Hematopoietic multipotent progenitor cell treated with erythropoietin and hydrocortisone succinate and interleukin-3 and kit ligand, for 8 days (in vitro differentiated cells): Measurements from ENCODE around the gene PCDHGB6.
"Not testable (repeated sequence)": the region's sequence is repeated elsewhere in the genome, so short reads cannot be mapped to it uniquely, and the experiment has no call there.

Experiments
- DNase-seq: peaks from one replicate; pipeline ENCODE4 v3.0.0-alpha.2; 2015

Gene PCDHGB6

GRCh38 chr5:141419074-141419880 is 11.5 kb downstream of the PCDHGB6 start:
- DNase-seq, result no peak

GRCh38 chr5:141420855-141421488 is 13.2 kb downstream of the PCDHGB6 start, which contains the start of gene PCDHGA11:
Gene PCDHGA11, plus strand, starts transcription at chr5:141421051. Its CDS starts 177 bp downstream, at chr5:141421228.
- peak; percentile 67 for DNase-seq

- DNase-seq, result no peak
Measured at GRCh38 chr5:141421489-141421855, 13.7 kb downstream of the PCDHGB6 start.

GRCh38 chr5:141422742-141423291 is 15.0 kb downstream of the PCDHGB6 start:
- DNase-seq, result no peak

GRCh38 chr5:141427783-141428426 is 20.1 kb downstream of the PCDHGB6 start:
- no peak for DNase-seq

- DNase-seq, result peak; percentile 66
Measured at GRCh38 chr5:141430332-141431113, 22.7 kb downstream of the PCDHGB6 start, which contains the start of gene PCDHGA12. Gene PCDHGA12, plus strand, starts transcription at chr5:141430507. Its CDS starts 253 bp downstream, at chr5:141430760.

- no peak for DNase-seq
Measured at GRCh38 chr5:141431286-141431685, 23.5 kb downstream of the PCDHGB6 start.

- not testable (repeated sequence) for DNase-seq
Measured at GRCh38 chr5:141432308-141432707, 24.5 kb downstream of the PCDHGB6 start.

- DNase-seq, result not testable (repeated sequence)
Measured at GRCh38 chr5:141432726-141433125, 24.9 kb downstream of the PCDHGB6 start.

GRCh38 chr5:141434006-141434405 is 26.2 kb downstream of the PCDHGB6 start:
- no peak for DNase-seq

GRCh38 chr5:141437221-141437620 is 29.4 kb downstream of the PCDHGB6 start:
- DNase-seq, result no peak

GRCh38 chr5:141439411-141440141 is 31.8 kb downstream of the PCDHGB6 start:
- DNase-seq, result no peak

- no peak for DNase-seq
Measured at GRCh38 chr5:141440341-141440740, 32.5 kb downstream of the PCDHGB6 start.

- no peak for DNase-seq
Measured at GRCh38 chr5:141441571-141442170, 33.9 kb downstream of the PCDHGB6 start.
